ENCODE results near the gene HNRNPCL2.
"Not testable (repeated sequence)": the region's sequence is repeated elsewhere in the genome, so short reads cannot be mapped to it uniquely, and the experiment has no call there.

Gene HNRNPCL2

GRCh38 chr1:13116754-13117153 is at the start of gene HNRNPCL2:
TSS of gene HNRNPCL2 (minus strand) at chr1:13116854. CDS start at chr1:13116400, 454 bp downstream.
- DNase-seq (ENCODE audit: extremely low spot score, insufficient read length, low read depth); FAIRE-seq: not testable (repeated sequence)

- FAIRE-seq; DNase-seq (ENCODE audit: extremely low spot score, insufficient read length, low read depth): not testable (repeated sequence)
Observed at GRCh38 chr1:13165531-13165930, 48.9 kb upstream of the HNRNPCL2 start, which contains the start of gene HNRNPCL4. TSS of gene HNRNPCL4 (minus strand) at chr1:13165631. CDS start at chr1:13165467, 164 bp downstream.

- not testable (repeated sequence) for FAIRE-seq
Observed at GRCh38 chr1:13155909-13156308, 39.3 kb upstream of the HNRNPCL2 start, which contains the start of gene PRAMEF26. TSS of gene PRAMEF26 (minus strand) at chr1:13156009. CDS start at chr1:13153095, 2,914 bp downstream.

GRCh38 chr1:13070474-13070873 is 46.2 kb downstream of the HNRNPCL2 start, which contains the start of gene PRAMEF25:
TSS of gene PRAMEF25 (plus strand) at chr1:13070774. CDS start at chr1:13073694, 2,920 bp downstream.
- DNase-seq (ENCODE audit: extremely low spot score, insufficient read length, low read depth); FAIRE-seq: not testable (repeated sequence)

More at GRCh38 chr1:13155909-13156308, 39.3 kb upstream of the HNRNPCL2 start, which contains the start of gene PRAMEF26:
- not testable (repeated sequence) for DNase-seq (ENCODE audit: extremely low spot score, insufficient read length, low read depth)

Measured in GM18507 (cell line).